GM23338 (cell line): Measurements from ENCODE around the gene C1orf52. TPM values are rescaled to one million over a fixed set of nuclear protein-coding genes. Genes with fewer than 3 reads are reported as not detected.

Experiments used
- ATAC-seq: fragments of 200-7000 bp; cut with Tn5 transposase; 3 replicates; pipeline ENCODE4 v1.9.1; 2020
- DNase-seq: peaks from one replicate; pipeline ENCODE4 v3.0.0-alpha.2; 2015; ENCODE audit warnings: low spot score
- H2AFZ ChIP-seq: fragments of 200-600 bp; sonication (generic); 2 replicates; pipeline ENCODE4 v1.8.0; 2016; ENCODE audit warnings: antibody characterized with exemption, mild to moderate bottlenecking, moderate library complexity
- H3F3A ChIP-seq: fragments of 200-600 bp; sonication (generic); replicated peaks from 2 replicates; pipeline ENCODE4 v1.8.0; 2017; ENCODE audit warnings: antibody characterized with exemption, mixed run types, low read depth
- H3K27ac ChIP-seq: fragments of 200-600 bp; sonication (generic); 2 replicates; pipeline ENCODE4 v1.6.1; 2016; ENCODE audit warnings: low read depth
- H3K27me3 ChIP-seq: fragments of 200-600 bp; sonication (generic); 2 replicates; pipeline ENCODE4 v1.8.0; 2016; ENCODE audit warnings: mild to moderate bottlenecking, mixed run types, moderate library complexity; ENCODE audit not compliant: insufficient read depth
- H3K36me3 ChIP-seq: fragments of 200-600 bp; sonication (generic); 2 replicates; pipeline ENCODE4 v1.8.0; 2016; ENCODE audit warnings: mild to moderate bottlenecking; ENCODE audit not compliant: insufficient read depth
- H3K4me1 ChIP-seq: fragments of 200-600 bp; sonication (generic); 2 replicates; pipeline ENCODE4 v1.8.0; 2016; ENCODE audit warnings: mild to moderate bottlenecking, moderate library complexity; ENCODE audit not compliant: insufficient read depth
- H3K4me2 ChIP-seq: fragments of 200-600 bp; sonication (generic); 2 replicates; pipeline ENCODE4 v1.7.1; 2017; ENCODE audit warnings: mixed run types
- H3K4me3 ChIP-seq: fragments of 200-600 bp; sonication (generic); 2 replicates; pipeline ENCODE4 v1.6.1; 2016; ENCODE audit warnings: mixed run types
- H3K79me2 ChIP-seq: fragments of 200-600 bp; sonication (generic); replicated peaks from 2 replicates; pipeline ENCODE4 v1.8.0; 2017; ENCODE audit warnings: mild to moderate bottlenecking; ENCODE audit not compliant: insufficient read depth
- H3K9me2 ChIP-seq: fragments of 200-600 bp; sonication (generic); 2 replicates; pipeline ENCODE4 v1.8.0; 2017; ENCODE audit not compliant: insufficient read depth
- H4K20me1 ChIP-seq: fragments of 200-600 bp; sonication (generic); replicated peaks from 2 replicates; pipeline ENCODE4 v1.8.0; 2017; ENCODE audit warnings: mild to moderate bottlenecking; ENCODE audit not compliant: insufficient read depth
- H3K27ac Mint-ChIP-seq: 2 replicates; pipeline ENCODE4 v1.8.0; 2020; ENCODE audit warnings: inconsistent platforms, mild to moderate bottlenecking, moderate library complexity, mixed read lengths
- H3K27me3 Mint-ChIP-seq: 3 replicates; pipeline ENCODE4 v1.8.0; 2022; ENCODE audit warnings: low read depth, mild to moderate bottlenecking, moderate library complexity, mixed read lengths, inconsistent platforms; ENCODE audit not compliant: insufficient read depth, poor library complexity
- H3K36me3 Mint-ChIP-seq: 3 replicates; pipeline ENCODE4 v1.8.0; 2021; ENCODE audit warnings: low read depth, mild to moderate bottlenecking, inconsistent platforms, moderate library complexity, mixed read lengths
- H3K4me1 Mint-ChIP-seq: 3 replicates; pipeline ENCODE4 v1.8.0; 2020; ENCODE audit warnings: mild to moderate bottlenecking, inconsistent platforms, mixed read lengths
- H3K4me3 Mint-ChIP-seq: 3 replicates; pipeline ENCODE4 v1.8.0; 2021; ENCODE audit warnings: moderate library complexity, mild to moderate bottlenecking, inconsistent platforms, mixed read lengths
- H3K9me3 Mint-ChIP-seq: 3 replicates; pipeline ENCODE4 v1.8.0; 2020; ENCODE audit warnings: moderate library complexity, mild to moderate bottlenecking, inconsistent platforms, mixed read lengths
- CREB1 ChIP-seq: fragments of 250-450 bp; sonication (Bioruptor Pico); IDR thresholded peaks from 2 replicates; pipeline ENCODE4 v1.5.0; 2020; ENCODE audit warnings: low read depth, mild to moderate bottlenecking, moderate library complexity
- CTCF ChIP-seq, 2 experiments: fragments of 200-600 bp in 1 of 2; sonication (generic) in 1 of 2; conservative IDR thresholded peaks; 2 replicates each; pipeline versions ENCODE4 v1.5.1 to v1.6.1; 2016 to 2017; ENCODE audit warnings: antibody characterized with exemption in 2 of 2, low read depth in 2 of 2, mild to moderate bottlenecking in 2 of 2, moderate library complexity in 1 of 2
- EZH2 ChIP-seq: fragments of 200-600 bp; sonication (generic); IDR thresholded peaks from one replicate; pipeline ENCODE4 v1.8.0; 2017; ENCODE audit warnings: antibody characterized with exemption, mild to moderate bottlenecking, low read depth; ENCODE audit not compliant: unreplicated experiment
- EZH2phosphoT487 ChIP-seq: fragments of 200-600 bp; sonication (generic); IDR thresholded peaks from one replicate; pipeline ENCODE4 v1.8.1; 2018; ENCODE audit warnings: antibody characterized with exemption; ENCODE audit not compliant: unreplicated experiment
- JUNB ChIP-seq: IDR thresholded peaks from one replicate; pipeline ENCODE4 v1.6.1; 2016; ENCODE audit warnings: antibody characterized with exemption; ENCODE audit not compliant: unreplicated experiment
- NANOG ChIP-seq: IDR thresholded peaks from 2 replicates; pipeline ENCODE4 v1.6.1; 2016; ENCODE audit warnings: antibody characterized with exemption, borderline replicate concordance
- POLR2AphosphoS5 ChIP-seq: IDR thresholded peaks from 2 replicates; pipeline ENCODE4 v1.6.1; 2016; ENCODE audit warnings: antibody characterized with exemption, low read depth
- REST ChIP-seq: IDR thresholded peaks from one replicate; pipeline ENCODE4 v1.6.1; 2018; ENCODE audit warnings: antibody characterized with exemption; ENCODE audit not compliant: unreplicated experiment
- STAT1 ChIP-seq: IDR thresholded peaks from one replicate; pipeline ENCODE4 v1.6.1; 2016; ENCODE audit warnings: antibody characterized with exemption; ENCODE audit not compliant: unreplicated experiment
- ZNF114 ChIP-seq: fragments of 250-450 bp; sonication (Bioruptor Pico); IDR thresholded peaks from 2 replicates; pipeline ENCODE4 v1.5.0; 2020; ENCODE audit warnings: mild to moderate bottlenecking, moderate library complexity
- ZNF331 ChIP-seq: fragments of 250-450 bp; sonication (Bioruptor Pico); IDR thresholded peaks from 2 replicates; pipeline ENCODE4 v1.5.0; 2020; ENCODE audit warnings: low read depth, mild to moderate bottlenecking, moderate library complexity
- polyA plus RNA-seq: library from polyadenylated mRNA; unstranded; fragments of >200 nt; fragmentation: Nextera tagmentation; extraction: Ambion mirVana; gene quantifications from 2 replicates; pipeline ENCODE4 v1.2.1, GENCODE V29; 2016
- total RNA-seq: library from RNA; depleted of rRNA; stranded (reverse); fragments of >200 nt; shearing (Covaris generic); gene quantifications from 2 replicates; pipeline ENCODE4 v1.2.3, GENCODE V29; 2014
- TF ChIP-seq, protein P1 (sequence below): fragments of 250-450 bp; sonication (Bioruptor Pico); IDR thresholded peaks from 2 replicates; pipeline ENCODE4 v1.5.0; 2020; ENCODE audit warnings: mild to moderate bottlenecking, moderate library complexity
- TF ChIP-seq, protein P2 (sequence below): IDR thresholded peaks from 2 replicates; pipeline ENCODE4 v1.6.1; 2016; ENCODE audit warnings: antibody characterized with exemption

C1orf52 gene
- total and polyA plus RNA-seq, 2 experiments from 2014 or later = 35.6 to 102 TPM

GRCh38 chr1:85297855-85298629 lies 38.6 kb upstream of the C1orf52 start:
- H3K4me1 ChIP-seq = no peaks in the 10 kb centered on the region
- no peak overlapping the region for H3K27ac ChIP-seq
- no peaks in the 10 kb centered on the region for H3K36me3 ChIP-seq
- TF ChIP-seq STAT1 (no peak), ZNF114 (CRISPR knock-in tag) (no peak), CREB1 (no peak), ZNF331 (no peak), REST (no peak), EZH2phosphoT487 (no peak), EZH2 (no peak), CTCF (conservative IDR thresholded peaks at IDR 0.05; ENCODE audit: low read depth in 2 of 2) (no peak), POLR2AphosphoS5 (no peak), JUNB (no peak), NANOG (no peak)
- TF ChIP-seq, protein P1, sequence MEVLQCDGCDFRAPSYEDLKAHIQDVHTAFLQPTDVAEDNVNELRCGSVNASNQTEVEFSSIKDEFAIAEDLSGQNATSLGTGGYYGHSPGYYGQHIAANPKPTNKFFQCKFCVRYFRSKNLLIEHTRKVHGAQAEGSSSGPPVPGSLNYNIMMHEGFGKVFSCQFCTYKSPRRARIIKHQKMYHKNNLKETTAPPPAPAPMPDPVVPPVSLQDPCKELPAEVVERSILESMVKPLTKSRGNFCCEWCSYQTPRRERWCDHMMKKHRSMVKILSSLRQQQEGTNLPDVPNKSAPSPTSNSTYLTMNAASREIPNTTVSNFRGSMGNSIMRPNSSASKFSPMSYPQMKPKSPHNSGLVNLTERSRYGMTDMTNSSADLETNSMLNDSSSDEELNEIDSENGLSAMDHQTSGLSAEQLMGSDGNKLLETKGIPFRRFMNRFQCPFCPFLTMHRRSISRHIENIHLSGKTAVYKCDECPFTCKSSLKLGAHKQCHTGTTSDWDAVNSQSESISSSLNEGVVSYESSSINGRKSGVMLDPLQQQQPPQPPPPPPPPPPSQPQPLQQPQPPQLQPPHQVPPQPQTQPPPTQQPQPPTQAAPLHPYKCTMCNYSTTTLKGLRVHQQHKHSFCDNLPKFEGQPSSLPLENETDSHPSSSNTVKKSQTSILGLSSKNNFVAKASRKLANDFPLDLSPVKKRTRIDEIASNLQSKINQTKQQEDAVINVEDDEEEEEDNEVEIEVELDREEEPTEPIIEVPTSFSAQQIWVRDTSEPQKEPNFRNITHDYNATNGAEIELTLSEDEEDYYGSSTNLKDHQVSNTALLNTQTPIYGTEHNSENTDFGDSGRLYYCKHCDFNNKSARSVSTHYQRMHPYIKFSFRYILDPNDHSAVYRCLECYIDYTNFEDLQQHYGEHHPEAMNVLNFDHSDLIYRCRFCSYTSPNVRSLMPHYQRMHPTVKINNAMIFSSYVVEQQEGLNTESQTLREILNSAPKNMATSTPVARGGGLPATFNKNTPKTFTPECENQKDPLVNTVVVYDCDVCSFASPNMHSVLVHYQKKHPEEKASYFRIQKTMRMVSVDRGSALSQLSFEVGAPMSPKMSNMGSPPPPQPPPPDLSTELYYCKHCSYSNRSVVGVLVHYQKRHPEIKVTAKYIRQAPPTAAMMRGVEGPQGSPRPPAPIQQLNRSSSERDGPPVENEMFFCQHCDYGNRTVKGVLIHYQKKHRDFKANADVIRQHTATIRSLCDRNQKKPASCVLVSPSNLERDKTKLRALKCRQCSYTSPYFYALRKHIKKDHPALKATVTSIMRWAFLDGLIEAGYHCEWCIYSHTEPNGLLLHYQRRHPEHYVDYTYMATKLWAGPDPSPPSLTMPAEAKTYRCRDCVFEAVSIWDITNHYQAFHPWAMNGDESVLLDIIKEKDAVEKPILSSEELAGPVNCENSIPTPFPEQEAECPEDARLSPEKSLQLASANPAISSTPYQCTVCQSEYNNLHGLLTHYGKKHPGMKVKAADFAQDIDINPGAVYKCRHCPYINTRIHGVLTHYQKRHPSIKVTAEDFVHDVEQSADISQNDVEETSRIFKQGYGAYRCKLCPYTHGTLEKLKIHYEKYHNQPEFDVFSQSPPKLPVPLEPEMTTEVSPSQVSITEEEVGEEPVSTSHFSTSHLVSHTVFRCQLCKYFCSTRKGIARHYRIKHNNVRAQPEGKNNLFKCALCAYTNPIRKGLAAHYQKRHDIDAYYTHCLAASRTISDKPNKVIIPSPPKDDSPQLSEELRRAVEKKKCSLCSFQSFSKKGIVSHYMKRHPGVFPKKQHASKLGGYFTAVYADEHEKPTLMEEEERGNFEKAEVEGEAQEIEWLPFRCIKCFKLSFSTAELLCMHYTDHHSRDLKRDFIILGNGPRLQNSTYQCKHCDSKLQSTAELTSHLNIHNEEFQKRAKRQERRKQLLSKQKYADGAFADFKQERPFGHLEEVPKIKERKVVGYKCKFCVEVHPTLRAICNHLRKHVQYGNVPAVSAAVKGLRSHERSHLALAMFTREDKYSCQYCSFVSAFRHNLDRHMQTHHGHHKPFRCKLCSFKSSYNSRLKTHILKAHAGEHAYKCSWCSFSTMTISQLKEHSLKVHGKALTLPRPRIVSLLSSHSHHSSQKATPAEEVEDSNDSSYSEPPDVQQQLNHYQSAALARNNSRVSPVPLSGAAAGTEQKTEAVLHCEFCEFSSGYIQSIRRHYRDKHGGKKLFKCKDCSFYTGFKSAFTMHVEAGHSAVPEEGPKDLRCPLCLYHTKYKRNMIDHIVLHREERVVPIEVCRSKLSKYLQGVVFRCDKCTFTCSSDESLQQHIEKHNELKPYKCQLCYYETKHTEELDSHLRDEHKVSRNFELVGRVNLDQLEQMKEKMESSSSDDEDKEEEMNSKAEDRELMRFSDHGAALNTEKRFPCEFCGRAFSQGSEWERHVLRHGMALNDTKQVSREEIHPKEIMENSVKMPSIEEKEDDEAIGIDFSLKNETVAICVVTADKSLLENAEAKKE = no peak
- TF ChIP-seq, protein P2, sequence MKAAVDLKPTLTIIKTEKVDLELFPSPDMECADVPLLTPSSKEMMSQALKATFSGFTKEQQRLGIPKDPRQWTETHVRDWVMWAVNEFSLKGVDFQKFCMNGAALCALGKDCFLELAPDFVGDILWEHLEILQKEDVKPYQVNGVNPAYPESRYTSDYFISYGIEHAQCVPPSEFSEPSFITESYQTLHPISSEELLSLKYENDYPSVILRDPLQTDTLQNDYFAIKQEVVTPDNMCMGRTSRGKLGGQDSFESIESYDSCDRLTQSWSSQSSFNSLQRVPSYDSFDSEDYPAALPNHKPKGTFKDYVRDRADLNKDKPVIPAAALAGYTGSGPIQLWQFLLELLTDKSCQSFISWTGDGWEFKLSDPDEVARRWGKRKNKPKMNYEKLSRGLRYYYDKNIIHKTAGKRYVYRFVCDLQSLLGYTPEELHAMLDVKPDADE = no peak
- H3K4me3 ChIP-seq = no peak overlapping the region
- no peaks in the 10 kb centered on the region for H3K27me3 ChIP-seq
- Mint-ChIP-seq H3K4me3 (no peak overlapping the region), H3K4me1 (peaks cover 8% of the 10 kb centered on the region), H3K27ac (no peak overlapping the region), H3K27me3 (peaks cover 4% of the 10 kb centered on the region), H3K36me3 (no peaks in the 10 kb centered on the region), H3K9me3 (no peaks in the 10 kb centered on the region)
- H4K20me1 ChIP-seq = no peaks in the 10 kb centered on the region
- H3K9me2 ChIP-seq = no peaks in the 10 kb centered on the region
- DNase-seq = no peak
- H3K79me2 ChIP-seq = no peaks in the 10 kb centered on the region
- no peak for ATAC-seq
- H3F3A ChIP-seq = no peaks in the 10 kb centered on the region
- H2AFZ ChIP-seq = peak overlapping the region; percentile 32
- no peak overlapping the region for H3K4me2 ChIP-seq
